GM18511 (cell line): ENCODE results near the gene HYOU1.
"Not testable (repeated sequence)": the region's sequence is repeated elsewhere in the genome, so short reads cannot be mapped to it uniquely, and the experiment has no call there.

Experiments
- ATAC-seq: cut with Tn5 transposase; IDR thresholded peaks from one replicate; pipeline ENCODE4 v1.9.1; 2021; ENCODE audit warnings: mild to moderate bottlenecking, moderate library complexity; ENCODE audit not compliant: unreplicated experiment

The HYOU1 gene

DNA sequence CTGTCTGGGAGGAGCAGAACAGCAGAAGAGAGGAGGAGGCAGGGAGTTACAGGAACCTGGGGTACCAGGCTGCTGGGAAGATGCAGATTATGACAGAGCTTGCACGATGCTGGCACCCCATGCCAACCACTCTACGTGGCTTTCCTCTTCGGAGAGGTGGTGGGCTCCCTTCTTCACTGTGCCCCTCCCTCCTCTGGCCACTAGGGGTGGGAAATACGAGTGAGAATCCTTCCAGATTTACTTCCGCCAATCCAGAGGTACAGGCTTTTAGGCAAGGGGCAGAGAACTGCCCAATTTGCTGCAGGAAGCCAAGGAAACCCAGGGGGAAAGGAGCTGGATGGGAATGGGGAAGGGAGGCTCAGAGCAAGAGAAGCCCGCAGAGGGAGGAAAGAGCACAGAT lies 12.3 kb downstream of the HYOU1 start:
- ATAC-seq = no peak

DNA sequence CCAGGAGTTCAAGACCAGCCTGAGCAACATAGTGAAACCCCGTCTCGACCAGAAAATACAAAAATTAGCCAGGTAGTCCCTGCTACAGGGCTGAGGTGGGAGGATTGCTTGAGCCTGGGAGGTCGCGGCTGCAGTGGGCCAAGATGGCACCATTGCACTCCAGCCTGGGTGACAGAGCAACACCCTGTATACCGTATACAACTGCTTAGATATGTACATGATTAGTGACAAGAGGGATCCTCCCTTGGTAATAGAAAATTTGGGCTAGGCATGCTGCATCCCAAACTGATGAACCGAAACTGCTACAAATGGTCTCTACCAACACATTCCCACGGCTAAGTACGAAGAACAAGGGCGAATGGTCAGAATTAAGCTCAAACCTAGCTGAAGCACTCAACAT lies 14.1 kb downstream of the HYOU1 start:
- no peak for ATAC-seq

- ATAC-seq = no peak
Measured at GRCh38 chr11:119041821-119042514, 15.0 kb downstream of the HYOU1 start.

DNA sequence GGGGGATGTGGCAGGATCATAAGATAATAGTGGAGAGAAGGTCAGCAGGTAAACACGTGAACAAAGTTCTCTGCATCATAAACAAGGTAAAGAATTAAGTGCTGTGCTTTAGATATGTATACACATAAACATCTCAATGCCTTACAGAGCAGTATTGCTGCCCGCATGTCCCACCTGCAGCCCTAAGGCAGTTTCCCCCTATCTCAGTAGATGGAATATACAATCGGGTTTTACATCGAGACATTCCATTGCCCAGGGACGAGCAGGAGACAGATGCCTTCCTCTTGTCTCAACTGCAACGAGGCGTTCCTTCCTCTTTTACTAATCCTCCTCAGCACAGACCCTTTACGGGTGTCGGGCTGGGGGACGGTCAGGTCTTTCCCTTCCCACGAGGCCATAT lies 17.5 kb downstream of the HYOU1 start:
- not testable (repeated sequence) for ATAC-seq

GRCh38 chr11:119038884-119039283 lies 18.1 kb downstream of the HYOU1 start:
- ATAC-seq = no peak

- ATAC-seq = no peak
Measured at GRCh38 chr11:119034813-119035212, 22.2 kb downstream of the HYOU1 start.

DNA sequence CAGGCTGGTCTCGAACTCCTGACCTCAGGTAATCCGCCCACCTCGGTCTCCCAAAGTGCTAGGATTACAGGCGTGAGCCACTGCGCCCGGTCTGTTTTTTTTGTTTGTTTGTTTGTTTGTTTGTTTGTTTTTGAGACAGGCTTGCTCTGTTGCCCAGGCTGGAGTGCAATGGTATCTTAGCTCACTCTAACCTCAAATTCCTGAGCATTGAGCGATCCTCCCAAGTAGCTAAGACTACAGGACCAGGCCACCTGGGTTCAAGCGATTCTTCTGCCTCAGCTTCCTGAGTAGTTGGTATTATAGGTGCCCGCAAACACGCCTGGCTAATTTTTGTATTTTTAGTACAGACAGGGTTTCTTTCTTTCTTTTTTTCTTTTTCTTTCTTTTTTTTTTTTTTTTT lies 23.6 kb downstream of the HYOU1 start:
- not testable (repeated sequence) for ATAC-seq

DNA sequence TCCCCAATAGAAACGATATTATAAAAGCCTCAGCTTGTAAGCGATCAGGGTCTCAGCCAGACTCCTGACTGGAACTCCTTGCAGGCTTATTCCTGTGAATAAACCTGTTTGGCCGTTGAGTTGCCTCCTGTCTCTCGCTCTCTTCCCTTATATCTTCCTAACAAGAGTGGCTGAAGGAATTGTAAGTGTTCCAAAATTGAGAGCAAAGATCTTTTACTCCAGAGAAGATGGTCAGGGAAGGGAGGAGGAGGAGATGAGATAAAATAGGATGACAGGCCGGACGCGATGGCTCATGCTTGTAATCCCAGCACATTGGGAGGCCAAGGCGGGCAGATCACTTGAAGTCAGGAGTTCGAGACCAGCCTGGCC lies 25.1 kb downstream of the HYOU1 start:
- no peak for ATAC-seq

- ATAC-seq = peak; percentile 80
Measured at GRCh38 chr11:119030329-119031047, 26.5 kb downstream of the HYOU1 start, which contains the start of gene SLC37A4. TSS of gene SLC37A4 (minus strand) at chr11:119030877.

- ATAC-seq = peak; percentile 16
Measured at GRCh38 chr11:119030029-119030328, 27.0 kb downstream of the HYOU1 start.

DNA sequence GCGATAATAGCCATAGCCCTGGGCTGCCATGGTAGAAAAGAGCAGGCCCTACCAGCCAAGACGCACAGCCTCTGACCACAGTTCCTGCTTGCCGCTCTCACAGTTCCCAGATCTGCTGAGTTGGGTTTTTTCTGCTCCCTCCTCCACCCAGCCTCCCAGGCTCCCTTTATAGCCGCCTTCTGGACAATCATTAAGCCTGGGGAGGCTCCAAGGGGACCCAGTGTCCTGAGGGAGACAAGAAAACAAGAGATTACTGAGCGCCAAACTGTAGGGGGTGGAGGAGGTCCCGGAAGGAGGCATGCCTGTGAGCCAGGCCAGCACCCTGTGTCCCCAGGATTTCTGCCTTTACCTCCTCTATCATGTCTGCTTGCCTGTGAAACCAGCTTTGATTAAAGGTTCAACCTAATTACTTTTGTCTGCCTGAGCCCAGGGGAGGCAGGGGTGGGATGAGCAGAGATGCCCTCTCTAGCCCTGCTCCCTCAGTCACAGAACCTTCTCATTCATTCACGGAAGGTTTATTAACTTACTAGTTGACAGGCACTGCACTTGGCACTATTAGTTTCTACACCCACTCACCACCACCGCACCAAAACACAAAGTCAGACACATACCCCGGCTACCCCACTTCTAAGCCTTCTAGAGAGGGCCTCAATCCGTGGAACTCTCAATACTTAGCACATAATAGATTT lies 27.5 kb downstream of the HYOU1 start:
- ATAC-seq = peak; percentile 34

DNA sequence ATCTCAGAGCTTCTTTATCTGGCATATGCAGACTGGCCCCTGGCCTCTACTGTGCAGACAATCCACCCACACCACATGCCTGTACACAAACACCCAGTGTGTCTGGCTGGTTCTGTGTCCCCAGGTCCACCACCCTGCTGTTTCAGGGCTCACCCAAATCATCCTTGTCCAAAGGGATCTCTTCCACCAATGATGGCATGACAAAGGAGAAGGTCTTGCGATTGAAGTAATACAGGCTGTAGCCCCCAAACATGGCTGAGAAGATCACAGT lies 28.0 kb downstream of the HYOU1 start:
- no peak for ATAC-seq

DNA sequence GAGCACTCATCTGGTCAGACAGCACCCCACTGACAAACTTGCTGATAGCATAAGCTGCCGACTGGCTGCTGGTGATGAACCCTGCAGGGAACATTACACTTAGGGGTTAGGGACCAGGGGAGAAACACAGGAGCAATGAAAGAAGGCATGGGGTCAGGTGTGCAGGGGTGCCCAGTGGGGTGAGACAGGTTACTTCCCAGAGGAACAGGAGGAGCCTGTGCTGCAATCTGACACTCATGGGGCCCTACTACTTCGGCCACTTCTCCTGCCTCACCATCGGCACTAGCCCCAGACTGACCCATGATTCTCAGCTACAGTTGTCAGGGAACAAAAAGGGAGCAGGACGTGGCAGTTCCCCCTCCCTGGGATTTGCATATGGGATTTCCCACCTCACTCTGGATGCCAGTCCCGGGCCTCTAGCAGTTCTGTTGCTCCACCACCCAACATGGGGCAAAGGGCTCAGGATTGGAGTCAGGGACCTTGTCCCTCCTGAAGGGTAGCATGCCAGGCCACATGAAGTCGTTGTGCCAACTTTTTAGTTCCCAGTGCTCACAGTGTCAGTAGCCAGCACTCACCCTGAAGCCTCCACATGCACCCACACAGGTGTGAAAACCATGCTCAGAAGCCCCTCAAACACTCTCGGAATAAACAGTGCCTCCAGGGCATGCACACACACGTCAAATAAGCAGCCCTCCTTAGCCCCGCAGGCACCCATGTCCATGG lies 28.5 kb downstream of the HYOU1 start:
- ATAC-seq = no peak

DNA sequence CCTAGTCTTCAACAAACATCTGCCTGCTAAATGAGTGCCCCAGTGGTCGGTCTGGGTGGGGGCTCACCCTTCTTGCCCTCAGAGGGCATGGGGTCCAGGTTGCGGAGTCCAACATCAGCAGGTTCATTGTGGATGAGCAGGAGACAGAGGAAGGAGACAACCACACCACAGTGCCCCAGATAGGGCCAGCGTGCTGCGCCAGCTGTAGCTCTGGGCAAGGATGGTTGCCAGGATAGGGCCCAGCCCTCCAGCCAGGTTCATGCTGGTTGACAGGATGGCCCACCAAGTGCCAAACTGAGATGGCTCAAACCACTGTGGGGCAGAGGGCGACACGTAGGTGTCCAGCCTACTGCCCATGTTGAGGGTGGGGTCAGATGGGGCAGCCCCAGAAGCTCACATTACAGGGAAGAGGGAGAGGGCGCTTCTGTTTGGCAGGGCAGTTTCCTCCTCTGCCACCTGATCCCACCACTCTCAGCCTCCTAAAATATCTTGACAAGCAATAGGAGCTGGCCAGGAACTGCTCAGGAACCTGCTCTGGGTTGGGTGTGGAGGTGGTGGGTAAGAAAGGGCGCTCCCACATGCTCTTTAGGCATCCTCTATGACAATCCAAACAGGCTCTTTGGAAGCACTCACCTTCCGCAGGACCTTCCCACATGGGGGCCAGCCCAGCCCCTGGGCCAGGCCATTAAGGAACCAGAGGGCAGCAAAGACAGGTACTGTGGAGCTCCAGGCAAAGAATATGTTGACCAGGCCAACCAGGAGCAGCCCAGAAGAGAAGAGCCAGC lies 29.3 kb downstream of the HYOU1 start:
- ATAC-seq = no peak

- ATAC-seq = no peak
Measured at GRCh38 chr11:119026970-119027369, 30.0 kb downstream of the HYOU1 start.

DNA sequence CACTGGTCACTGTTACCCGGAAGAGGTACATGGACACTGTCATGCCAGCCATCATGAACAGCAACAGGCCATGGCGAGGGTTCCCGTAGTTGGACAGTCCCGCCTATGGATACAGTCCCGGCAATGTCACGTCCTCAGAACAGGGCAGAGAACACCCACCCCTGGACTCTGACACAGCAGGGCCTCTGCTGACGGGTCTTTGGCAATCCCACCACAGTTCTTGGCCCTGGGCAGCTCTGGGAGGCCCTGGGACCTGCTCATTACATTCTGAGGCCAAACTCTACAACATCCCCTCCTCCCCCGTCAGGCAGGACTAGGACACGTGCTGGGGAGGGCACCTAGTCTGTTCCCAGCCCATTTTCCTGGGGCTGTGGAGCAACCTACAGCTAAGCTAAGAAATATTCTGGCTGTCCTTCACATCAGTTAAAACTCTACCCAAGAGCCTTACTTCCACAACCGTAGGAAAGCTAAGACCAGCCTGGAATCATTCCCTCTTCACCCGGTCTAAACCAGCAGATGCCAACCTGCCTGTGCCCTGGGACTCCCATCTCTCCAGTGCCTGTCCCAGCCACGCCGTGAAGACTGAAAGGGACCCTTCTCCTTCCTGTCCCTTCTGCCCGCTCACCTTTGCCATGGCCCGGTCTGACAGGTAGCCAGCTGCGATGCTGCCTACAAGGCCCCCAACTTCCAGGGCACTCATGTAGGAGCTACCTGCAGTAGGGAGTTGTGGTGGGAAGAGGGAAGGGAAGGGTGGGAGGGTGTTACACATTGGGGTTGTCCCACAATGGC lies 30.8 kb downstream of the HYOU1 start:
- ATAC-seq = no peak

DNA sequence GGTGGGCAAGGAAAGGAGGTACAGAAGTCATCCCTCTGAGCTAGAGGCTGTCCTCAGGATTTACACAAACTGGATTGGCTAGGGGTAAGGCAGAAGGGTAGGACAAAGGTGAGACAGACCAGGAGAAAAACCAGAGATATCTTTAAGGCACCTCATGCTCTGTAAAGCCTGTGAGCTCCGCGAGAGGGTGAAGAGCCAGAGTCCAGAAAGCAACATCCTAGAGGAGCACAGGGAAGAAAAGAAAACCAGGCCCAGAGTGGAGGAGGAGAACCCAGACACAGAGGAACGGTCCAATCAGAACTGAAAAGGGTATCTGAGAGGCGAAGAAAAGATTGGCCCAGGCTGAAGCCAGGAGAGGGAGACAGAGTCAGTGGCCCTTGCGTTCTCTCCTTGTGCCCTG lies 31.5 kb downstream of the HYOU1 start:
- no peak for ATAC-seq

DNA sequence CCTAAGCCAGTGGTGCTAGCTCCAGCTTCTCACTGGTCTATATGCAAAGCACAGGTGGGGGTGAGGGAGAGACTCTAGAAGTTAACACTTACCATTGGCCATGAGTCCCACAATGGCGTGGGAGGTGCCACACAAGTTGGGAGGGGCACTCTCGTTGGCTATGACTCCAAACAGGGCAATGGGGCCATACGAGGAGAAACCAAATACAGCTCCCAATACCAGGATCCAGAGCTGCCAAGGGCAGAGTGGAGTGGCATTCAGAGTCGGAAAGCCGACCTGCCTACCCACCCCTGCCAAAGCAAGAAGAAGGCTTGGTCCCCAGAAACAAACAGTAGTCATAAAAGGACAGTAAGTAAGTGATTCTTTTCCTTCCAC lies 31.9 kb downstream of the HYOU1 start:
- no peak for ATAC-seq

GRCh38 chr11:119024430-119025098 lies 32.4 kb downstream of the HYOU1 start:
- no peak for ATAC-seq

- ATAC-seq = no peak
Measured at GRCh38 chr11:119023741-119024140, 33.3 kb downstream of the HYOU1 start.
